SK-N-SH (cell line): Measurements from ENCODE around the gene ADRA2B. TPM values are rescaled to one million over a fixed set of nuclear protein-coding genes. Genes with fewer than 3 reads are reported as not detected.

Experiments used
- CTCF ChIA-PET: fragments of 300-600, 350-600 bp; formaldehyde crosslinking; extraction: SDS; loops from one replicate; lab custom pipeline; 2021; lab: Yijun Ruan, JAX
- POLR2A ChIA-PET: fragments of 350-600 bp; sonication (Branson Sonifier 250); formaldehyde crosslinking; extraction: SDS; loops from one replicate; lab custom pipeline; 2020; ENCODE audit warnings: antibody characterized with exemption, inconsistent platforms; lab: Yijun Ruan, JAX
- DNase-seq: peaks from one replicate; pipeline ENCODE4 v3.0.0; 2012
- H2AFZ ChIP-seq: fragments of 200-600 bp; sonication (generic); 2 replicates; pipeline ENCODE4 v1.8.1; 2016; ENCODE audit warnings: antibody characterized with exemption, mild to moderate bottlenecking, low read depth
- H3F3A ChIP-seq: fragments of 200-600 bp; sonication (generic); replicated peaks from 2 replicates; pipeline ENCODE3; 2016; ENCODE audit warnings: antibody characterized with exemption, mild to moderate bottlenecking; ENCODE audit not compliant: insufficient read depth
- H3K27ac ChIP-seq, 2 experiments: fragments of 200-500 bp in 1 of 2; fragments of 200-600 bp in 1 of 2; sonication (Bioruptor generic) in 1 of 2; sonication (generic), shearing (Covaris generic) in 1 of 2; 2 replicates each; pipeline versions ENCODE4 v1.5.1 to v1.6.1; 2014 to 2016; ENCODE audit warnings: low read depth in 2 of 2, inconsistent platforms in 1 of 2, low read length in 1 of 2, mild to moderate bottlenecking in 1 of 2, mixed read lengths in 1 of 2
- H3K27me3 ChIP-seq: fragments of 200-600 bp; sonication (generic), shearing (Covaris generic); 2 replicates; pipeline ENCODE4 v1.6.1; 2016; ENCODE audit warnings: mixed run types; ENCODE audit not compliant: insufficient read depth
- H3K36me3 ChIP-seq, 2 experiments: fragments of 200-500 bp in 1 of 2; fragments of 200-600 bp in 1 of 2; sonication (Bioruptor generic) in 1 of 2; sonication (generic) in 1 of 2; replicated peaks in 1 of 2; 2 replicates each; pipeline versions ENCODE3 to v1.5.1; 2014 to 2016; ENCODE audit warnings: low read length in 1 of 2, mild to moderate bottlenecking in 1 of 2; ENCODE audit not compliant: insufficient read depth in 2 of 2, control insufficient read depth in 1 of 2
- H3K4me1 ChIP-seq, 2 experiments: fragments of 200-500 bp in 1 of 2; fragments of 200-600 bp in 1 of 2; sonication (Bioruptor generic) in 1 of 2; sonication (generic), shearing (Covaris generic) in 1 of 2; 2 replicates each; pipeline versions ENCODE4 v1.5.1 to v1.6.1; 2014 to 2016; ENCODE audit warnings: low read depth in 1 of 2, low read length in 1 of 2, mixed run types in 1 of 2; ENCODE audit not compliant: insufficient read depth in 2 of 2, control insufficient read depth in 1 of 2
- H3K4me2 ChIP-seq: fragments of 200-600 bp; sonication (generic), shearing (Covaris generic); 2 replicates; pipeline ENCODE4 v1.6.1; 2017; ENCODE audit warnings: mixed run types
- H3K4me3 ChIP-seq, 2 experiments: fragments of 200-500 bp in 1 of 2; fragments of 200-600 bp in 1 of 2; sonication (Bioruptor generic) in 1 of 2; sonication (generic), shearing (Covaris generic) in 1 of 2; 2 replicates each; pipeline versions ENCODE4 v1.5.1 to v1.8.1; 2014 to 2016; ENCODE audit warnings: low read depth in 2 of 2, inconsistent platforms in 1 of 2, low read length in 1 of 2, mild to moderate bottlenecking in 1 of 2, mixed read lengths in 1 of 2, moderate library complexity in 1 of 2
- H3K79me2 ChIP-seq: fragments of 200-600 bp; sonication (generic); 2 replicates; pipeline ENCODE4 v1.8.1; 2017; ENCODE audit warnings: mild to moderate bottlenecking; ENCODE audit not compliant: insufficient read depth
- H3K9ac ChIP-seq: fragments of 200-600 bp; sonication (generic); 2 replicates; pipeline ENCODE4 v1.6.1; 2017; ENCODE audit warnings: mixed run types
- H3K9me2 ChIP-seq: fragments of 200-600 bp; sonication (generic); 2 replicates; pipeline ENCODE4 v1.6.1; 2017; ENCODE audit warnings: mixed run types
- H3K9me3 ChIP-seq: fragments of 200-600 bp; sonication (generic); 2 replicates; pipeline ENCODE4 v1.6.1; 2017; ENCODE audit warnings: mixed run types, mild to moderate bottlenecking, moderate library complexity
- H4K20me1 ChIP-seq: fragments of 200-600 bp; sonication (generic); 2 replicates; pipeline ENCODE4 v1.6.1; 2017; ENCODE audit warnings: mild to moderate bottlenecking, mixed run types; ENCODE audit not compliant: insufficient read depth
- CHD2 ChIP-seq: fragments of 150-350 bp; IDR thresholded peaks from 2 replicates; pipeline ENCODE4 v1.6.1; 2018; ENCODE audit warnings: low read length; ENCODE audit not compliant: partially characterized antibody
- ELF1 ChIP-seq: IDR thresholded peaks from 2 replicates; pipeline ENCODE4 v1.4.0; 2012
- EZH2phosphoT487 ChIP-seq: fragments of 200-600 bp; sonication (generic); IDR thresholded peaks from 2 replicates; pipeline ENCODE4 v1.6.1; 2017; ENCODE audit warnings: low read depth, mixed run types, mild to moderate bottlenecking, antibody characterized with exemption, moderate library complexity, borderline replicate concordance
- FOXM1 ChIP-seq: IDR thresholded peaks from 2 replicates; pipeline ENCODE4 v1.4.0; 2012; ENCODE audit warnings: low read depth, mild to moderate bottlenecking
- NFIC ChIP-seq: IDR thresholded peaks from 2 replicates; pipeline ENCODE4 v1.4.0; 2012; ENCODE audit warnings: borderline replicate concordance
- NRF1 ChIP-seq: IDR thresholded peaks from 2 replicates; pipeline ENCODE4 v1.6.1; 2012; ENCODE audit warnings: low read depth, mild to moderate bottlenecking, low read length
- RCOR1 ChIP-seq: fragments of 150-350 bp; IDR thresholded peaks from 2 replicates; pipeline ENCODE4 v1.6.1; 2017; ENCODE audit warnings: antibody characterized with exemption, low read length
- RFX5 ChIP-seq: IDR thresholded peaks from 2 replicates; pipeline ENCODE4 v1.6.1; 2012; ENCODE audit warnings: mild to moderate bottlenecking, improper control_type of control experiment, low read length
- RXRA ChIP-seq: IDR thresholded peaks from 2 replicates; pipeline ENCODE4 v1.4.0; 2012; ENCODE audit warnings: low read depth, mild to moderate bottlenecking, borderline replicate concordance
- SMC3 ChIP-seq: IDR thresholded peaks from 2 replicates; pipeline ENCODE4 v1.6.1; 2012; ENCODE audit warnings: low read depth, low read length, improper control_type of control experiment
- TAF1 ChIP-seq: IDR thresholded peaks from 2 replicates; pipeline ENCODE4 v1.6.1; 2012; ENCODE audit warnings: low read depth, mild to moderate bottlenecking, low read length, moderate library complexity, borderline replicate concordance
- TEAD4 ChIP-seq: IDR thresholded peaks from 2 replicates; pipeline ENCODE4 v1.4.0; 2012; ENCODE audit warnings: mild to moderate bottlenecking, borderline replicate concordance; ENCODE audit not compliant: insufficient read depth
- USF2 ChIP-seq: fragments of 150-350 bp; IDR thresholded peaks from 2 replicates; pipeline ENCODE4 v1.6.1; 2017; ENCODE audit warnings: antibody characterized with exemption, low read length, low read depth, borderline replicate concordance
- YY1 ChIP-seq: IDR thresholded peaks from 2 replicates; pipeline ENCODE4 v1.4.0; 2012; ENCODE audit warnings: low read depth, mild to moderate bottlenecking
- WGBS: methylation state at CpG from one replicate; pipeline ENCODE4 v1.1.6; 2017; ENCODE audit warnings: low lambda C conversion rate; 5-methylcytosine and 5-hydroxymethylcytosine counted together
- polyA plus RNA-seq, 3 experiments: library from polyadenylated mRNA; depleted of rRNA; stranded (reverse); fragments of >200 nt; gene quantifications; 2 replicates each; pipeline ENCODE4 v1.2.3, GENCODE V29; 2012
- TF ChIP-seq, protein P1 (sequence below): fragments of 200-600 bp; sonication (generic); IDR thresholded peaks from 2 replicates; pipeline ENCODE4 v1.6.1; 2017; ENCODE audit warnings: antibody characterized with exemption, mild to moderate bottlenecking, moderate library complexity
- TF ChIP-seq, protein P2 (sequence below): IDR thresholded peaks from 2 replicates; pipeline ENCODE4 v1.4.0; 2012; ENCODE audit warnings: low read depth, borderline replicate concordance

The ADRA2B gene
- polyA plus RNA-seq, 1 of the 3 experiments (the other 2 are of a cell fraction) = not detected

GRCh38 chr2:96115631-96116423 lies 544 bp downstream of the ADRA2B start:
- Histone ChIP-seq H3K4me2 (no peak overlapping the region), H3K9me2 (no peaks in the 10 kb centered on the region), H3K79me2 (no peaks in the 10 kb centered on the region), H3K9me3 (no peaks in the 10 kb centered on the region), H4K20me1 (no peaks in the 10 kb centered on the region), H3K4me1 (peaks cover 0 to 12% of the 10 kb centered on the region in 2 experiments; a peak in 1 of 4 replicates), H3F3A (no peaks in the 10 kb centered on the region), H3K4me3 (no peak overlapping the region), H2AFZ (no peak overlapping the region), H3K27me3 (no peaks in the 10 kb centered on the region; the same call in 1 of the 2 replicates), H3K9ac (no peak overlapping the region), H3K27ac (no peak overlapping the region), H3K36me3 (no peaks in the 10 kb centered on the region)
- POLR2A ChIA-PET = no interaction called here
- 92% methylated on average over 61 of the region's 77 CpGs for WGBS
- no peak for DNase-seq
- CTCF ChIA-PET = interaction anchor here (0.9 to 8.0 kb wide), 22 partner anchors 8 to 397 kb away, joined by 3 to 101 read pairs (median 12); partner anchors contain the start of genes ANKRD36C, ASTL and DUSP2
- no peak for TF ChIP-seq EZH2phosphoT487
- no peak for TF ChIP-seq CHD2
- TF ChIP-seq USF2 = no peak
- TF ChIP-seq RXRA = no peak
- TF ChIP-seq NFIC = no peak
- TF ChIP-seq, protein P1, sequence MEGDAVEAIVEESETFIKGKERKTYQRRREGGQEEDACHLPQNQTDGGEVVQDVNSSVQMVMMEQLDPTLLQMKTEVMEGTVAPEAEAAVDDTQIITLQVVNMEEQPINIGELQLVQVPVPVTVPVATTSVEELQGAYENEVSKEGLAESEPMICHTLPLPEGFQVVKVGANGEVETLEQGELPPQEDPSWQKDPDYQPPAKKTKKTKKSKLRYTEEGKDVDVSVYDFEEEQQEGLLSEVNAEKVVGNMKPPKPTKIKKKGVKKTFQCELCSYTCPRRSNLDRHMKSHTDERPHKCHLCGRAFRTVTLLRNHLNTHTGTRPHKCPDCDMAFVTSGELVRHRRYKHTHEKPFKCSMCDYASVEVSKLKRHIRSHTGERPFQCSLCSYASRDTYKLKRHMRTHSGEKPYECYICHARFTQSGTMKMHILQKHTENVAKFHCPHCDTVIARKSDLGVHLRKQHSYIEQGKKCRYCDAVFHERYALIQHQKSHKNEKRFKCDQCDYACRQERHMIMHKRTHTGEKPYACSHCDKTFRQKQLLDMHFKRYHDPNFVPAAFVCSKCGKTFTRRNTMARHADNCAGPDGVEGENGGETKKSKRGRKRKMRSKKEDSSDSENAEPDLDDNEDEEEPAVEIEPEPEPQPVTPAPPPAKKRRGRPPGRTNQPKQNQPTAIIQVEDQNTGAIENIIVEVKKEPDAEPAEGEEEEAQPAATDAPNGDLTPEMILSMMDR = no peak
- TF ChIP-seq RFX5 = no peak
- TF ChIP-seq RCOR1 = no peak
- no peak for TF ChIP-seq NRF1
- no peak for TF ChIP-seq SMC3
- TF ChIP-seq TEAD4 = no peak
- TF ChIP-seq, protein P2, sequence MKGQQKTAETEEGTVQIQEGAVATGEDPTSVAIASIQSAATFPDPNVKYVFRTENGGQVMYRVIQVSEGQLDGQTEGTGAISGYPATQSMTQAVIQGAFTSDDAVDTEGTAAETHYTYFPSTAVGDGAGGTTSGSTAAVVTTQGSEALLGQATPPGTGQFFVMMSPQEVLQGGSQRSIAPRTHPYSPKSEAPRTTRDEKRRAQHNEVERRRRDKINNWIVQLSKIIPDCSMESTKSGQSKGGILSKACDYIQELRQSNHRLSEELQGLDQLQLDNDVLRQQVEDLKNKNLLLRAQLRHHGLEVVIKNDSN = no peak
- TF ChIP-seq YY1 = no peak
- TF ChIP-seq ELF1 = no peak
- no peak for TF ChIP-seq TAF1
- no peak for TF ChIP-seq FOXM1
